ENCODE measurements around the gene LCN12.

LCN12 gene

DNA sequence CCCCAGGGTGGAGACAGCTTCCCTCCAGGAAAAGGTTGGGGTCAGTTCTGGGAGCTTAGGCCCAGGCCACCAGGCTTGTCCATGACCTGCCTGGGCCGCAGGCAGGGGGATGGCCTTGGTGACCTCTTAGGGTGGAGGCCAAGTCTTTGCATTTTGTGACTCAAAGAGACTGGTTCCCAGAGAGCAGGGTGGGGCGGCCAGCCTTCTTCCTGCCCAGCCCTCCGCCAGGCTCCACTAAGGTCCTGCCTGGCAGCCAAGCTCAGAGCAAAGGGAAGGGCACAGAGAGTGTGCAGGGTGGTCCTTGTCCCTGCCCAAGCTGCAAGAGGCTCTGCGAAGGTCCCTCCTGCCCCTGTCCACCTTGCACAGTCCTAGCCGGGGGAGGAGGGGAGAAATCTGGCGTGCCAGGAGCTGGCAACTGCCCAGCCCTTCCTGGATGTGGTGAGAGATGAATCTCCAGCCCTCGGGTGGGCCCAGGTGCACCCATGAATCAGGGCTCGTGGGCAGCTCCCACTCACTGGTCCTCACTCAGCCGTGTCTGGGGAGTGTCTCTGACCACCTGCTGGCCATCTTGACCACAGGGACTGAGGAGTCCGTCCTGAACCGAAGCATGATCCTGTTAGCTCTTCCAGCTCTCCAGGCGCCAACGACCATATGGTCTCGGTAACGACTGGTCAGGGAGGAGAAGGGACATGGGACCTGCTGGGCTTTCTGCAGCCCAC lies 22.9 kb downstream of the LCN12 start:
- DNase-seq, result no peak

DNA sequence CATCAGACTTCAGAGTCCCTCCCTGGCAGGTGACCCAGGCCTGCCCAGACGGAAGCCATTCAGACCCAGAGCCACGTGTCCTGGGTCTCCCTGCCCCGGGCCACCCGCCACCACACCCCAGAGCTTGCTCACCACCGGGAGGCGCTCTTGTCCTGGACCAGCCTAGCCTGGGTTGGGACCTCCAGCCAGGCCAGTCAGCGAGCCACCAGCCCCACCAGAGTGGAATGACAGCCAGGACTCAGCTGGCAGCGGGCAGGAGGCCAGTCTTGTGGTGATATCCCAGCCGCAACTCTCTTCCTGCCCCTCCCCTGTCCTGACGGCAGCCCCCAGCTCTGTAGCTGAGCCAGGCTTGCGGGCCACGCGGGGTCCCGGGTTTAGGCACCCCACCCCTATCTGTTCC lies 23.6 kb downstream of the LCN12 start:
- peak; percentile 75 for DNase-seq

DNA sequence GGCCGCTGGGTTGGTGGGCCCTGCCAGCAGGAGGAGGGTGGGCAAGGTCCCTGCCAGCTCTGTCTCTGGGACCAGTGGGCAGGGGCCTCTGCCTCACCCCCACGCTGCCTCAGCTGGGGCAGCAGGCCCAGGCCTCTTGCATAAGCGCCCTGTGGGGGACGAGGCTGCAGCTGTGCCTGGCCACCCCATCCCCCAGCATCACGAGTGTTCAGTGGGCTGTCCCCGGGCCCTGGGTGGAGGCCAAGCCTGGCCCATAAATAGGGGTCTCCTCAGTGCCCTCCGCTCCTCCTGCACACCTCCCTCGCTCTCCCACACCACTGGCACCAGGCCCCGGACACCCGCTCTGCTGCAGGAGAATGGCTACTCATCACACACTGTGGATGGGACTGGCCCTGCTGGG lies 25.1 kb downstream of the LCN12 start, which contains the start of gene PTGDS:
Gene PTGDS, plus strand, starts transcription at position 282 of the 400 bp plus-strand sequence. Its CDS starts 75 bp downstream, at position 357.
- no peak for DNase-seq

DNA sequence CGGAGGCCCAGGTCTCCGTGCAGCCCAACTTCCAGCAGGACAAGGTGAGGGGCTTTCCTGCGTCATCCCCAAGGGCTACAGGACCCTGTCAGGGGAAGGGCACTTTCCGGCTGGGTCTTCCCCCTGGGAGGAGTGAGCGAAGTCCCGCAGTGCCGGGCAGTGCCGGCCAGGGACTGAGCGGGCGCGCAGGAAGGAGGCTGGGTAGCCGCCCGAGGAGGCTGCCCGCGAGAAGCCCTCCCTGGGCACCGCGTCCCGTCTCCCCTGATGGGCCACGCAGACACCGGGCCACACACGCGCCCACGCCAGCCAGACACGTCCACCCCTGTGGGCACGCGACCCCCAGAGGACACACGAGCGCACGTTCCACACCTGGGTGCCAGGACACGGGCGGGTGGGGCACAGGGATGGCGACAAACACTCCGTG lies 25.6 kb downstream of the LCN12 start:
- DNase-seq, result no peak

DNA sequence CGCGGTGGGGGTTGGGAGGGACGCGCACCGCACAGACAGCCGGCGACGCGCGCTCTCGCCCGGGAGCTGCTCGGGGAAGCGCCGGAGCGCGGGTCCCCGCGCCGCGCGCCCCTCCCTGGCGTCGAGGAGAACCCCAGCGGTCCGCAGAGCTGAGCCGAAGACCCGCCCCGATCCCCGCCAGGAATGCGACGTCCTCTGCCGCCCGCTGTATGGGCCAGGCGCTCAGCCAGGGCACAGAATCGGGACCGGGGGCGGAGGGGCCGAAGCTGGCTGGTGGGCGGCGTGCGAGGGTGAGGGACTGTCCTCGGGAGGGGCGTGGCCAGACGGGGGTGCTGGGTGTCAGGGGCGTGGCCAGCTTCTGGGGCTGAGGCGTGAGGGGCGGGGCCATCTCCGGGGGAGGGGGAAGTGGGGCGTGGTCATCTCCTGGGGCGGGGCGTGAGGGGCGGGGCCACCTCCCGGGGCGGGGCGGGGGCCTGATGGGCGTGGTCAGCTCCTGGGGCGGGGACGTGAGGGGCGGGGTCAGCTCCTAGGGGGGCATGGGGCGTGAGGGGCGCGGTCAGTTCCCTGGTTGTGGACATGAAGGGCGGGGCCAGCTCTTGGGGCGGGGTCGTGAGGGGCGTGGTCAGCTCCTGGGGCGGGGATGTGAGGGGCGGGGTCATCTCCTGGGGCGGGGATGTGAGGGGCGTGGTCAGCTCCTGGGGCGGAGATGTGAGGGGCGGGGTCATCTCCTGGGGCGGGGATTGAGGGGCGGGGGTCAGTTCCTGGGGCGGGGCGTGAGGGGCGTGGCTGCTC lies 26.2 kb downstream of the LCN12 start:
- DNase-seq, result peak; percentile 84

DNA sequence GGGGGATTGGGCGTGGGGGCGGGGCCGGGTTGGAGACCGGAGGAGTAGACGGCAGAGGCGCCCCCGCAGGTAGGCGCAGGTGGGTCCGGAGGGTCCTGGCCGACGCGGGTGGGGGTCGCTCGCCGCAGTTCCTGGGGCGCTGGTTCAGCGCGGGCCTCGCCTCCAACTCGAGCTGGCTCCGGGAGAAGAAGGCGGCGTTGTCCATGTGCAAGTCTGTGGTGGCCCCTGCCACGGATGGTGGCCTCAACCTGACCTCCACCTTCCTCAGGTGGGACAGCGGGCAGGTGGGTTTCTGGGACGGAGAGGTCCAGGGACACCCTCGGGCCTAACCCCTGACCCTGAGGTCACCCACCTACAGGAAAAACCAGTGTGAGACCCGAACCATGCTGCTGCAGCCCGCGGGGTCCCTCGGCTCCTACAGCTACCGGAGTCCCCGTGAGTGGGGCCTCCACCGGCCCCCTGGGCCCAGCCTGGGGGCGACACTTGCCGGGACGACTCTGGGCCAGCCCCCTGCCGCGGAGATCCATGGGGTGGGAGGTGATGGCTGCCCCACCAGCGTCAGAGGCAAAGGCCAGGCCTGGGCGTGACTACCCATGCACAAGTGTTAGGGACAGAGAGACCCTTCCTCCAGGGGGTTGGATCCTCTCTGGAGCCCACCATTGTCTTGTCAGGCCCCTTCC lies 26.9 kb downstream of the LCN12 start:
- DNase-seq, result no peak

DNA sequence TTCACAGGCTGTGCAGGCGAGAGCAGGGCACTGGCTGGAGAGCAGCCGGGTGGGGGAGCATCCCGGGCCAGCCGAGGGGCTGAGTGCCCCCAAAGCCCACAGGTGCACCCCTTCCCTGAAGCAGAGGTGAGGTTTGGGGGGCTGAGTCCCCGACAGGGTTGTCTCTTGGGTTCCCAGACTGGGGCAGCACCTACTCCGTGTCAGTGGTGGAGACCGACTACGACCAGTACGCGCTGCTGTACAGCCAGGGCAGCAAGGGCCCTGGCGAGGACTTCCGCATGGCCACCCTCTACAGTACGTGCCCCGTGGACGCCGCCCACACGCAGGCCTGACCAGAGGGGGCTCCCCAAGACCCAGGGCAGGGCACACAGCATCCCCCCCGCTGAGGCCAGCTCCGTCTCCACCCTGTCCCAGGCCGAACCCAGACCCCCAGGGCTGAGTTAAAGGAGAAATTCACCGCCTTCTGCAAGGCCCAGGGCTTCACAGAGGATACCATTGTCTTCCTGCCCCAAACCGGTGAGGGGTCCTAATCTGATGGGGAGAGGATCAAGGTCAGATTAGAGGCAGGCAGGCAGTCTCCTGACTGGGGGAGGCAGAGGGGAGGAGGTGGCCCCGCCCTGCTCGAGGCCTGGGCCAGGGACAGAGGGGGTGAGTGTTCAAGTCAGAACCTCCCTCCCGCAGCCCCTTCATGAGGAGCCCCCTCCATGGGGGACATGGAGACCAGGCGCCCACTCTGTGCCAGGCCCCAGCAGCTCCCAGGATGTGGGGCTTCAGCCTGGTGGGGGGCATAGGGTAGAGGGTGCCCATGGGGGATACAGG lies 27.9 kb downstream of the LCN12 start:
- no peak for DNase-seq

DNA sequence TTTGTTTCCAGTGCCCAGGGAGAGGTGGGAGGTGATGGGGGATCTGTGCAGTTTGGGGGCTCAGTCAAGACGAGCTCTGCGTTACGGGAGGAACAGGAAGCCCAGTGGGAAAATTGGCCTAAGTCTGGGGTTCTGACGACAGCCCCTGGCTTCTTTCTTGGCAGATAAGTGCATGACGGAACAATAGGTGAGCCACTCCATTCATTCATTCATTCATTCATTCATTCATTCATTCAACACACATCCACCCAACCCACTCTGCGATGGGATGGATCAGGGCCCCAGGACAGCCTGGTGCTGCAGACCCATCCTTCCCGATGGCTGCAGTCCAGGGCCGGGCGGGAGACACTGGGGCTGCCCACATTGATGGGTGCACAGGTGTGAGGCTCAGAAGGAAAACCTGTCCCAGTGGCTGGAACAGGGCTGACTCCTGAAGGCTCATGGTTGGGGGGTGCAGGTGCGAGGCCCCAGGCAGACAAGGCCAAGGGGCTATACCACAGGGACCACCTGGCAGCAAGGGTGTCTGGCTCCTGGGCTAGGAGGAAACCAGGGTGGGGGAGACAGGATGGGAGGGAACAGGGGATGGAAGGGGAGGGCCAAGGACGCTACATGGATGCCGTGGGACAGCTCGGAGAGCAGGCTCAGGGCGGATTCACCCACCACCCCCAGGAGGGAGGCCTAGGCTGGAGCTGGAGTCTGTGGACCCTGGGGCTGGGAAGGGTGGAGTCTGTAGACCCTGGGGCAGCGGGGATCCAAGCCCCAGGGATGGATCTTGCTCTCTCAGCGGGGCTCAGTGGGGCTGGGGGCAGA lies 28.8 kb downstream of the LCN12 start:
- DNase-seq, result no peak

DNA sequence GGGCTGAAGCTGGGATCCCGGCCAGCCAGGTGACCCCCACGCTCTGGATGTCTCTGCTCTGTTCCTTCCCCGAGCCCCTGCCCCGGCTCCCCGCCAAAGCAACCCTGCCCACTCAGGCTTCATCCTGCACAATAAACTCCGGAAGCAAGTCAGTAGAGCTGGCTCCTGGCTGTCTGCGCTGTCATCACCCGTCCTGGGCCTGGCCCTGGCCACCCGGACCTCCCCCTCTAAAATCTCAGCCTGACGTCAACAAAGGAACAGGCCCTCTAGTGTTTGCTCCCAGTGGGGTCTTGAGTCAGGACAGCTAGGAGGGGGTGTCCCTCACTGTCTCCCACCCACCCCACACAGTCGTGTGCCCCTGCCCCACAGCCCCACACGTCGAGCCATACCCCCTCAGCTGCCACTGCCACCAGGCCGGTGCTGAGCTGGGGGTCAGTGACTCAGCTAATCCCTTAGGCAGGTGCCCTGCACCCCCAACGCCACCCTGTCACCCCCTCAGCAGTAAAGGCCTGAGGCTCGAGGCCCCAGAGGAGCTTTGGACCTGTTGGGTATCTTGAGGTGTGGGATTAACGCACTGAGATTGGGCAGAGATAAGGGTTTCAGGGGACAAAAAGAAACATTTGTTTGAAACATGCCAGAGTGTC lies 29.6 kb downstream of the LCN12 start:
- DNase-seq, result no peak

DNA sequence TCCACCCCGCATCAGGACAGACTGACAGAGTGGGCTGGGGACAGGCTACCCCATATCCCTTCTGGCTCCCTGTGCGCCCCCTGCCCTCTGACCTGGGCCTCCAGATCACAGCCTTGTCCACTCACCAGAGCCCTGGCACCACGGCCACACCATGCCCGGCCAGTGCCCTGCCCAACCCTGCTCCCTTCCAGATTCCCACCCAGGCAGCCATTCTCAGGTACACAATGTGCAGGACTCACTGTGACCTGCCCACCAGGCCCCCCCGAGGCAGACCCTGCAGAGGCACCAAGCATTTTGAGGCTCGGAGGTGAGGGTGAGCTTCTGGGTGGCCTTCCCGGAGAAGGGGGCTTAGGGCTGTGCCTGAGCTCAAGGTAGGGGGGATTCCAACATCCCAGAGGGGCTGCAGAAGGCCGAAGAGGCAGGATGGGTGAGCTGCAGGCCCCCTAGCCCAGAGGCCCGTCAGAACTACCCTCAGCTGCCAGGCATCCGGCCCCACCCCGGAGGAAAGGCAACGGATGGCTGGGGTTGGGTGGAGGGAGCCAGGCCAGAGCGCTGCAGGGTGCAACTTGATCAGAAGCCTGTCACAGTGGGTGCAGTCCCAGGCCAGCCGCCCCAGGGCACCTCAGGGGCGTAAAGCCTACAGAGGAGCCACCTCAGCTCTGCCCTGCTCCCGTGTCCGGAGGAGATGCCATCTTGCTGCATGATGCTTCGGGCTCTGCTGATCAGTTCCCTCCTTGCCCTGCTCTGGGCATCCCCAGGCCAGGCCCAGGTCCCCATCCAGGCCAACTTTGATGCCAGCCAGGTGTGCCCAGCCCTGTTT lies 30.4 kb downstream of the LCN12 start, which contains the start of gene LCNL1:
Gene LCNL1, plus strand, starts transcription at position 762 of the 820 bp plus-strand sequence. CDS start 594 bp downstream, outside the sequence.
- no peak for DNase-seq

DNA sequence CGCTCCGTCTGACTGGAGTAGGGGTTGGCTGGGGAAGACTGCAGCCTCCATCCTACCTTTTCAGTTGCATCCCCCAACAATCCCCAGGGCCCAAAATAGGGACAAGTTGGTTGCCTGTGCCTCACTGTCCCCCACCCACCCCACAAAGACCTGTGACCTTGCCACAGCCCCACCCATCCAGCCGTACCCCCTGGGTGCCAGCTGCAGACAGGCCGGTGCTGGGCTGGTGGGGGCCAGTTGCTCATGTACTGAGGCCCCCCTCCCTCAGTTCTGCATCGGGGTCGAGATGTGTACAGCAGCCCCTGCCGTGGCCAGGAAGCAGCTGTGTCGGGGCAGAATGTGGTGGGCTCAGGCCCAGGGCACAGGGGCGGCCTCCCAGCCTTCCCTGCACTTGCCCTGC lies 31.1 kb downstream of the LCN12 start:
- no peak for DNase-seq

DNA sequence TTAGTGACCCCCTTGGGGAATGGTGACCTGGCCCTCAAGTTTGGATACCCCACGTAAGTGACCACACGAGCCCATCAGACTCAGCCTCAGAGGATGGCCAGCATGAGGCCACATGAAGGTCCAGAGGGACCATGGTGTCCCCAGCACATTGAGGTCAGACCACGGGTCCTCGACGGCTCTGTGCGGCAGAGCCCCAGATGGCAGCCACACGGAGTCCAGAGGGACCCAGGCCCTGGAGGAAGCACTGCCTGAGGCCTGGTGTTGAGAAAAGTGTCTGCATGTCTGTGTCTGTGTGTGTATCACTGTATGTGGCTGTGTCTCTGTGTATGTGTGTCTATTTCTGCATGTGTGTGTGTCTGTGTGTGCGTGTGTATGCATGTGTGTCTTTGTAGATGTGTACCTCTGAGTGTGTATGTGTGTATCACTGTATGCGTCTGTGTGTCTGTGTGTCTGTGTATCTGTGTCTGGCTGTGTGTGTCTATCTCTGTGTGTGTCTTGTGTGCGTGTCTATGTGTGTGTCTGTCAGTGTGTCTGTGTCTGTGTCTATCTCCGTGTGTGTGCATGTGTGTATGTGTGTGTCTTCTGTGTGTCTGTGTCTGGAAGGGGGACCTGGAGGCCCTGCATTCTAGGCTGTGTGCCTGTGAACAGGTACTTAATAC lies 31.7 kb downstream of the LCN12 start:
- no peak for DNase-seq

DNA sequence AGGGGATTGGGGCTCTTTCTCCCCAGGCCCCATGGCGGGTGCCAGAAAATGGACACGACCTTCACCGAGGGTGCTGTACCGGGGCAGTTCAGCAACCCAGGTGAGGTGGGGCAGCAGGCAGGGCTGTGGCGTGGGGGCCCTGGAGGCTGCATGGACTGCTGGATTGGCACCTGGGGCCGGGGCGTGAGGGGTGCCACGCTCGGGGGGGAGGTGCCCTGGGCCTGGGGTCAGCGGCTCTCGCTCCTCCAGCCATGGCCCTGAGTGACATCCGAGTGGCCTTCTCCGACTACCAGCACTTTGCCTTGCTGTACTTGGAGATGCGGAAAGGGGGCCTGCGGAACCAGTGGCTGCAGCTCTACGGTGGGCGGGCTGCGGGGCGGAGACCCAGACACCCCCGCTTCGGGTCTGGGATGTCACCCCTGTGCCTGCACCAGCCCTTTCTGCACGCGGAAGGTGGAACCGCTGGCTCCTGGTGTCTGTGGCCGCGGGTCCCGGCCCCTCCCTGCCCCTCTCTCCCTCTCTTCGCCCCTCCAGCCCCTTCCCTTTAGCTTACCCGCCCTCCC lies 32.5 kb downstream of the LCN12 start:
- no peak for DNase-seq

DNA sequence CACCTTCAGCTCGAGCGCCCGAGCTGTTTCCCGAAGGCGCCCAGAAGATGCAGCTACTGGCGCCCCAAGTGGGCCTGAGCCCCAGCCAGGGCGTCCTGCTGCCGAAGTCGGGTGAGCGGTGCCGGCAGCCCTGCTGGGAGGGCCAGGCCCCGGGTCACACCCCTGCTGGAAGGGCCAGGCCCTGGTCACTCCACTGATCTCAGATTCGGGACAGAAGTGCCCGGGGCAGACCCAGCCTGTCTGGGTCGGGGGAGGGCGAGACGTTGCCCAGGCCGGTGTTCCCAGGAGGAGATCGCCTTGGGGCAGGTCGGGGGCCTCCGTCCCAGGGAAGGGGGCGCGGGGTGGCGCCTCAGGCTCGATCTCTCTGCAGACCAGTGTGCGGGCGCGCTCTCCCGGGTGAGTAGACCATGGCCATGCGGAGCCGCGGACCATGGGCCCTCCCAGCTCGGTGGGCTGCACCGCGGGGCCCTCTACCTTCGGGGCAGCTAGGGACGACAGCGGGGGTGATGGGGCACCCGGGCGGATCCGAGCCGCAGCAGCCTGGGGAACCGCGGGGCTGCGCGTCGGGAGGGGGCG lies 33.0 kb downstream of the LCN12 start:
- DNase-seq, result no peak

DNA sequence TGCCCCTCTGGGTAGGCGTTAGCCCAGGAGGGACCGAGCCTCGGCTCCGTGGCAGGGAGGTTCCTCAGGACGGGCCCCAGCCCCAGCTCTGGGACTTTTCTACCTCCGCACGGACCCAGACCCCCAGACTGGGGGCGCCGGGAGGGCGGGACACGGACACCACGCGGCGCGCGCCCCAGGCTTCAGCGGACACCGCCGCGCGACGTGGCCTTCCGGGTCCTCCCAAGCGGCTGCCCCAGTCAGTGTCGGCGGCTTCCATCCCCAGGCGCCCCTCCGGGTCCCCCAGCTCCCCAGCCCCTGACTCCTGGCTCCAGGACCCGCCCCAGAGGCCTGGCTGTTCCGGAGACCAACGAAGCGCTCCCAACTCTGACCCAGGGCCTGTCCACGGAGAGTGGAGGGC lies 33.8 kb downstream of the LCN12 start:
- no peak for DNase-seq

DNA sequence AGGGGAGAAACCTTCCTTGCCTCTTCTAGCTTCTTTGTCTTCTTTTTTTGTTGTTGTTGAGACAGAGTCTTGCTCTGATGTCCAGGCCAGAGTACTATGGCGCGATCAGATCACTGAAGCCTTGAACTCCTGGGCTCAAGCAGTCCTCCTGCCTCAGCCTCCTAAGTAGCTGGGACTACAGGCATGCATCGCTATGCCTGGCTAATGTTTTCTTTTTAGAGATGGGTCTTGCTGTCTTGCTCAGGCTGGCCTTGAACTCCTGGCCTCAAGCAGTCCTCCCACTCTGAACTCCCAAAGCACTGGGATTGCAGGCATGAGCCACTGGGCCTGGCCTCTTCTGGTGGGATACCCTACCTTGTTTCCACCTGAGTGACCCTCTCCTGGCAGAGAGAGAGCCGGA lies 36.8 kb downstream of the LCN12 start:
- no peak for DNase-seq

DNA sequence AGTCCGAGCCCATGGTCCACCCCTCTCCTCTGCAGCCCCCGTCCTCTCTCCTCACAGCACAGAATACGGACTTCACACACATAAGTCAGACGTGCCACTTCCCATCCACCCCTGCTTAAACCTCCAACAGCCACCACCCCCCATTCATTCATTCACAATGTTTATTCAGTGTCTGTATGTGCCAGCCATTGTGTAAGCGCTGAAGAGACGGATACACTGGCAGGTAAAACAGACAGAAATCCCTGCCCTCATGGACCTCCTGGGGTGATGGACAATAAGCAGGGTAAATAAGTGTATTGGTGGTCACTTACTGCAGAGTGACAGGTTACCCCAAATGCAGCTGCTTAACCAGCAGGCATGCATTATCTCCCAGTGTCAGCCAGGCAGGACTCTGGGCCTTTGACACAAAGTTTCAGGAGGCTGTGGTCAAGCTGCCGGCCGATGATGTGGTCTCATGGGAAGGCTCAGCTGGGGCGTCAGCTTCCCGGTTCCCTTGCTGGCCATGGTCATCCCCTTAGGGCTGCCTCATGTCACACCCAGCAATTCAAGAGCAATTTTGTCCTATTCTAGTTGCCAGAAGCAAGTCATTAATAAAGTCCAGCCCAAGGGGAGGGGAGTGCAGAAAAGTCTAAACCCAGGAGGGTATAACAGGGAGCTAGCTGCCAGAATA lies 38.3 kb downstream of the LCN12 start:
- no peak for DNase-seq
